HG03521 (cell line): ENCODE data around the gene NIBAN1.

Experiments
- ATAC-seq: cut with Tn5 transposase; IDR thresholded peaks from one replicate; pipeline ENCODE4 v1.9.1; 2021; ENCODE audit warnings: mild to moderate bottlenecking, moderate library complexity; ENCODE audit not compliant: unreplicated experiment

Gene NIBAN1

DNA sequence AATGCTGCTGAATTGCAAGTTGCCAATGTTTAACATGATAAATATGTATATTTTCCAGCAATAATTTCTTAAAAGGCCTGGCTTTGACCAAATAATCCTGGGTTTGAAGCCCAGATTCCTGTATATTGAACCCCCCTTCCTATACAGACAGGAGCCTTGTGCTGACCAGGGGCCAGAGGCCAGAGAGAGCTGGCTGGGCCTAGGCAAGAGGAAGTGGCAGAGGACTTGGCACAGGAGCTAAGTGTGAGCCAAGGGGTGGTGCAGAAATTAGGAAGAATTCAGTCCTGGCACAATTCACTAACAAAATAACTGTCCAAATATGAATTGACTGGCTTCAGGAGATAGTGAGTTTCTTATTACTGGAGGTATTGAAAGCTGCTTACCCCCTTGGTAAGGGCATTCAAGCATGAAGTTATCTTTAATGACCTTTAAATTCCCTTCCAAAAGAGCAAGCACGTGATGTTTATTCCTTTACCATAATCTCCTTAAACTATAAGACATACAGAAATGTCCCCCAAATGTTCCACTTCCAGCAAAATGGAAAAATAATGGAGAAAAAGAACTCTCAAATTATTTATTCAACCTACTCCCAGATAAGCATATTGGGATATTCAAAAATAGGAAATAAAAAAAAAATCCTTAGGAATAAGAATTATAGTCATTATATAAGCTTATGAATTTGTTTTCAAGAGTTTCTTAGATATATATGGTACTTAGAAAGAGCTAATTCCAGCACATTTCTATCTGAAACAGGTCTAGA lies 26.6 kb downstream of the NIBAN1 start:
- ATAC-seq: no peak

DNA sequence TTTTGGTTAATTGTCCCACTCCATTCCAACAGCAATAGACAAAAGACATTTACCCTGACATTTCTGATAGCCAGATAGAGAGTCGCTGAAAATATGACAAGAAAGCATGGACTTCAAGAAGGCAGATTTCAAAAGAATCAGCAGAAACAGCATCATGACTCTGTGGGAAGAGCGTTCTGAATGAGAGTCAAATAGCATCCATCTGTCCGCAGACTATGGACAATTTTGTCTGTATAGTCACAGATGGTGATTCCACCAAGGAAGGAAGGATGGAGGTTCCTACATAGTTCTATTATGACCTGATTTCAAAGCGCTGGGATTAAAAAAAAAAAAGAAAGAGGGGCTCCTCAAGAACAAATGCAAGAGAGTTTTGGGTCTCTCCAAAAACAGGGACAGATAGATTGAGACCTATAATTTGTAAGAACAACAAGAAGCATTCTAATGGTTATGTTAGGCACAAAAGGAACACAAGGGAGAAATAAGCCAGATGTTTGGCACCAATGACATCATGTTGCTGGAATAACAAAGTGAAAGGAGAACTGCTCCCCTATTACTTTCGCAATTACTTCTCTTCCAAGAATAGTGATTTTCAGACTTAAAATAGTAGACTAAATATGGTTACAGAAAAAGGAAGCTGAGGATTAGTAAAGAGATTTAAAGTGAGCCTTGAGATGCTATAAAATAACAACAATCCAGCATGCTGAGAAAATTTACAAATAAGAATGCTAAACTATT lies 28.5 kb downstream of the NIBAN1 start:
- no peak for ATAC-seq

DNA sequence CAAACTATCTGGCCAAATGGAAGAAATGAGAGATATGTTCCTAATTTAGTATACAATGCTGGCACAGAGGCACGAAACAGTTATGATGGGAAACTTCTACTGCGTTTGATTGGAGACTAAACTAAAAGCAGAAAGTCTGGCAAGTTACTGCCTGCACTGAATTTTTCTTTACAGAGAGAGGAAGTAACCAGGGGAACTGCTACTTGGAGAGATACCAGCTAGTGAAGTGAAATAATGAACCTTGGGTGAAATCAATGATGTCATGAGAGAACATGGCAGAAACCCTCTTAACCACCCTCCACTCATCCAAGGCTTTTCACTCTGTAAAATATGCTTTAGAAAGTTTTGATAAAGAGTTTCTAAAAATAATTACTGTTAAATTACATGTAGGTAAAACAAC lies 29.3 kb downstream of the NIBAN1 start:
- peak; percentile 59 for ATAC-seq

GRCh38 chr1:184943998-184944397 lies 30.3 kb downstream of the NIBAN1 start:
- ATAC-seq: no peak

DNA sequence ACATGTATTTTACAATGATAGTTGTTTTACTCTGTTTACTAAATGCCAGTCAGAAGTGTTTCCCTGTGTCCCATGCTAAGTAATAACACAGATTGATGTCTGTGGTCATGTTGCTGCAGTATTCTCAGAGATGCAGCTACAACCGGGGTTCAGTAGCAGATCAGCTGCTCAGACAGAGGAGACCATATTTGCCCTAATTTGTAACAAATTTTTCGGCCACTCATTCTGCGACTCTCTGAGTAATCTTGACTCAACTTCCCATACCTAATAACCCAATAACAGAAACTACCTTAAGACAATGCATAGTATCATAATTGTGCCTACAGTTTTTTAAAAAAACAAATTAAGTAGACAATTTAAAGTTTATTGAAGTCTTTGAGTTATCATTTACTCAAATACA lies 32.6 kb downstream of the NIBAN1 start:
- peak; percentile 50 for ATAC-seq

- ATAC-seq: no peak
Measured at GRCh38 chr1:184941410-184941733, 32.9 kb downstream of the NIBAN1 start.

DNA sequence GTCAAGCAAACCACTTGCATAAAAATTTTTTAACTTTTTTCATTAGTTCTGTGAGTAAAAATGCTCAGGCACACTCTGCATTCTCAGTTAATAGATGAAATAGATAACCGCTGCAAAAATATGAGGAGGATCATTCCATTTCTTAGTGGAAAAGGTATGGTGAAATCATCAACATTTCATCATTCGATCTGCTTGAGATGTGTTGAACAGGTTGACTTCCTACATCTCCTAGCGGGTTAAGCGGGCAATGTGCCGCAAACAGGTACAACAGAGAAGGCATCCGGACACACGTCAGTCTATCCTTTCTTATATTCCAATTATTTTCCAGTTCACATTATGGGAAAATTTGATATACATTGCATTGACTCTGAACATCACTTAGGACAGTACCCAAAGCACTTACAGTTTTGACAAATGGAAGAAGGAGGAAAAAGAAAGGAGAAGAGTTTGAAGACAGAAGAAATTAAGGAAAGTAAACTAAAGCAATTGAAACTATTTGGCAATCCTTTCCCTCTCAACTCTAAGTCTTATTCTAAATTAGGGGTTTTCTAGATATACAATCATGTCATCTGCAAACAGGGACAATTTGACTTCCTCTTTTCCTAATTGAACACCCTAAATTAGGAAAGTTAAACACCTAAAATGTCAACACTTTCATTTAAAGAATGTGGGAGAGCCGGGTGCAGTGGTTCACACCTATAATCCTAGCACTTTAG lies 33.5 kb downstream of the NIBAN1 start:
- no peak for ATAC-seq

DNA sequence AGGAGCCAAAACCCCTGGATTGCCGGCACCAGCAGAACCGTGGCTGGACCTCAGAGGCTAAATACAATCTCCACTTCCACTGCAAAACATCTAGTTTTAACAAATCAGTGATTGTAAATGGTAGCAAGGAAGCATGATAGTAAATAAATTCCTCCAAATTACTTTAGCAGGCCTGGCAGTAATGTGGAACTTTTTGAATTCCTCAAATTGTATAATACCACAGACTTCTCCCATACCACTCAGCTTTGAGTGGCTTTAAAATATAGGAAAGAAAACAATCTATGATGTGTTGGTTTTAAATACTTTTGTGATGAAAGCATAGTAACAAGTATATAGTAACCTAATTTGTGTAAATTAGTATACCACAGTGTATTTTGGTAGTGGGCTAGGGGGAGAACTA lies 34.1 kb downstream of the NIBAN1 start:
- ATAC-seq: no peak

DNA sequence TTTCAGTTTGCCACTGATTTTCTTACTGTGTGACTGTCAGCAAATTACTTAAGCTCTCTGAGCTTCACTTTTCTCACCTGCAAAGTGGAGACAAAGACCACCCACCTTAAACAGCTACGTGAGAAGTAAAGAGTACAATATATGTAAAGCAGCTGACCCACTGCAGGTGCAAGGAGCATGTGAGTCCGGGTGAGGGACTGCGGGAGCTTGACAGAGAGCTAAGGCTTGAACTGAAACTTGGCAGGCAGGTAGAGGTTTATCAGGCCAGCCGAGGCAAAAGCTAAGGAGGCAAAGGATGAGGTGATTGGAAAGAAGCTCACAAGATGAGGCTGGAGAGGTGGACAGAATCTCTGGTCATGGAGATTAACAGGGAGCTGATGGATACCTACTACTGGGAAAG lies 36.6 kb downstream of the NIBAN1 start:
- no peak for ATAC-seq

DNA sequence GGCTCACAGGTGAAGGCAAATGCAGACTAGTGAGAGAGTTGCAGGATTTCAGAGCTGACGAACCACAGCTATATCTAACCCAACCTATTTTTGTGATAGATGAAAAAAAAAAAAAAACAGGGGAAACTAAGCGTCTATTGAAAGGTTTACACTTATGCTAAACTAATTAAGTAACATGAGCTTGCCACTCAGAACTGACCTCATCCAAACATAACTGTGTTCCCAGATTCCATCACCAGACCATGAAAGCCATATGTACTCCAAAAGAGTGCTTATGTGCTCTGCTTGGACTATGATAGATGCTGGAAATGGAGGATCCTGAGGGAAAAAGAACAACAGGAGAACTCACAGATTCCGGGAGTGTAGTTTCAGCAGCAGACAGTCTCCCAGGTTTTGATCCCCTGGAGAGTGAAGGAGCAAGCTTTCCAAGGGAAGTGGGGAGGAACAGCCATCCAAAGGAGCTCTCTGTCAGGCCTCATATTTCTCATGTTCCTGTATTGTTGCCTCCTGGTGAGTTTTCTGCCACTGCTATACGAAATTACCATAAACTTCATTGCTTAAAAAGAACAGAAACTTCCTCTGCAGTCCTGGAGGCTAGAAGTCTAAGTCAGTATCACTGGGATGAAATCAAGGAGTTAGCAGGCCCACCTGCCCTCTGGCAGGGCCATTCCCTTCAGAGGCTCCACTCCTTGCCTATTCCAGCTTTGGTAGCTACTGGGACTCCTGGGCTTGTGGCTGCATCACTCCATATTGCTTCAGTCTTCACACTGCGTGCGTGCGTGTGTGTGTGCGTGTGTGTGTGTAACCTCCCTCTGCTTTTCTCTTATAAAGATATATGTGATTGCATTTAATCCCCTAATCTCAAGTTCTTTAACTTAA lies 38.1 kb downstream of the NIBAN1 start:
- ATAC-seq: no peak

DNA sequence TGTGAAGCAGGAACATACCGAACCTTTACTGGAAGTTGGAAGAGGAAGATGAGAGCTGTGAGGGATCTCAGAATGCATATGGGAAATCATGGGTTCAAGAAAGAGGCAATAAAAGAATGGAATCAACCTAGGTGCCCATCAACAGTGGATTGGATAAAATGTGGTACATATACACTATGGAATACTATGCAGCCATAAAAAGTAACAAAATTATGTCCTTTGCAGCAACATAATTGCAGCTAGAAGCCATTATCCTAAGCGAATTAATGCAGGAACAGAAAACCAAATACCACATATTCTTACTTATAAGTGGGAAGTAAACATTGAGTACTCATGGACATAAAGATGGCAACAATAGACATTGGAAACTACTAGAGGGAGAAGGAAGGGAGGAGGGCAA lies 40.4 kb downstream of the NIBAN1 start:
- no peak for ATAC-seq

GRCh38 chr1:184932319-184932718 lies 42.0 kb downstream of the NIBAN1 start:
- no peak for ATAC-seq

DNA sequence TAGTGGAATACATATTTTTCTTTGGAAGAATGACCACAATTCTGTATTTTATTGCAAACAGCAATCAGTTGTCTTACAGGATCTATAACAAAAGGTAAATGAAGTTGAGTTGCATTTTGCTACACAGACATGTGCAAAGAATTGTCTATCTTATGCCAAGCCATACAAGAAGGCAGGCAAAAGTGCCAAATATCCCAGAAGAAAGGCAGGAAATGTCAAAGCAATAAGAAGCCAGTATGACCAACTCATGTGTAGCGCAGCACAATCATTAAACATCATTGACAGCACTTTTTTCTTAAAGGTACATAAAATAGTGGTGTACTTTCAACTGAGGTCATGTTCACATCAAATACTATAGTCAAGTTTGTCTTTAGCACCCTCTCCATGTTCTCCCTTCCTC lies 42.7 kb downstream of the NIBAN1 start:
- no peak for ATAC-seq

GRCh38 chr1:184930645-184931044 lies 43.7 kb downstream of the NIBAN1 start:
- ATAC-seq: no peak

DNA sequence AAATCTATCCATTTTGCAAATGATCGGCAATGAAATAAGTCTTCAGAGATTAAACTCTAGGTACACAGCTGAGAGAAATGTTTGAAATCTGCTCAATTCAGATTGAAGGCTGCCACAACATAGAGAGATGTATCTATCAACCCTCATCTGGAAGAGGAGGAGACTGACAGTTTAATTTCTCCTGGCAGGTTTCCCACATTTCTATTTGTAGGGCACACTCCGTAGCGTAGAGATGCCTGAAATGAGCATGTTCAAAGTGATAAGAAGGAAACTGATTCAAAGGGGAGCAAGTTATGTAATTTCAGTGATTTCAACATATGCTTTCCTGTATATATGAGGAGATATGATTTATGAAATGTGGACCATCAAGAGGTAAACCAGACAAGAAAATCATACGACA lies 44.1 kb downstream of the NIBAN1 start:
- no peak for ATAC-seq

DNA sequence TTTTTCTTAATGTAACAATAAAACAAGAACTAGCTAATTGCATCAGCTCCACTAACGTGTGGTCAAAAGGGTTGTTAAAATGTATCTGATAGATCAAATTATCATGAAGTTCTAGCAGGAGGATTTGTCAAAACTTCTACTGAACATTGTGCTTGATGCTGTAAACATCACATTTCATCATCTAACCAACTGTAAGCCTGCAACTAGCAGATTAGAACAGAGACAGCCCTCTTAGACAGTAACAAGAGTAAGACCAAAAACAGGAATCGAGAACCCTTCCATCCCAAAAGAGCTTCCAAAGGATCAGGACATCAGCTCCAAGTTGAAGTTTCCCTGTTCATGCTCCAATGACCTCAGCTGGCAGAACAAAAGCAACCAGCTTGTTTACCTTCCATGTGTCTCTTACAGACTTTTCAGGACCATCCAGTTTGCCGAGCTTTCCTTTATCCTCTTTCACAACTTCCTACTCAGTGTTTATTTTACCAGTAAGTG lies 44.6 kb downstream of the NIBAN1 start:
- ATAC-seq: no peak

GRCh38 chr1:184928394-184928793 lies 45.9 kb downstream of the NIBAN1 start:
- no peak for ATAC-seq
